OCI-LY3 (cell line): Measurements from ENCODE around the gene SEMA5B.

Experiments used
- H2AFZ ChIP-seq: fragments of 200-600, 300-600 bp; shearing (Covaris generic); 2 replicates; pipeline ENCODE4 v1.6.0; 2014; ENCODE audit warnings: antibody characterized with exemption, low read depth, low read length
- H3K27ac ChIP-seq: fragments of 200-600, 300-600 bp; sonication (generic); 2 replicates; pipeline ENCODE4 v1.5.1; 2014; ENCODE audit warnings: mild to moderate bottlenecking, low read length, moderate library complexity, mixed read lengths
- H3K27me3 ChIP-seq: fragments of 200-600, 300-600 bp; sonication (generic); 2 replicates; pipeline ENCODE4 v1.6.1; 2014; ENCODE audit warnings: low read depth, low read length, mixed read lengths
- H3K36me3 ChIP-seq: fragments of 200-600, 300-600 bp; sonication (generic); replicated peaks from 2 replicates; pipeline ENCODE3; 2014; ENCODE audit warnings: low read depth, low read length, mixed read lengths
- H3K4me1 ChIP-seq: fragments of 300-600, 200-600 bp; sonication (generic); 2 replicates; pipeline ENCODE4 v1.6.1; 2014; ENCODE audit warnings: low read length, mixed read lengths
- H3K4me2 ChIP-seq: fragments of 200-600, 300-600 bp; sonication (generic); 2 replicates; pipeline ENCODE4 v1.6.1; 2014; ENCODE audit warnings: low read length, mixed read lengths
- H3K4me3 ChIP-seq: fragments of 300-600, 200-600 bp; sonication (generic); 2 replicates; pipeline ENCODE4 v1.5.1; 2014; ENCODE audit warnings: antibody characterized with exemption, mild to moderate bottlenecking, low read length, moderate library complexity
- H3K79me2 ChIP-seq: fragments of 300-600, 200-600 bp; shearing (Covaris generic); 2 replicates; pipeline ENCODE4 v1.6.1; 2014; ENCODE audit warnings: mild to moderate bottlenecking, low read length, mixed read lengths
- H3K9ac ChIP-seq: fragments of 300-600, 200-600 bp; shearing (Covaris generic); 2 replicates; pipeline ENCODE4 v1.6.0; 2014; ENCODE audit warnings: mild to moderate bottlenecking, low read length, moderate library complexity
- H3K9me3 ChIP-seq: fragments of 200-600, 300-600 bp; shearing (Covaris generic); 2 replicates; pipeline ENCODE4 v1.6.1; 2014; ENCODE audit warnings: low read length, mixed read lengths; ENCODE audit not compliant: insufficient read depth
- H4K20me1 ChIP-seq: fragments of 200-600, 300-600 bp; sonication (generic); 2 replicates; pipeline ENCODE4 v1.6.1; 2016; ENCODE audit warnings: low read length, mixed read lengths; ENCODE audit not compliant: insufficient read depth
- EZH2phosphoT487 ChIP-seq: fragments of 200-600 bp; shearing (Covaris generic); IDR thresholded peaks from 2 replicates; pipeline ENCODE4 v1.6.1; 2018; ENCODE audit warnings: antibody characterized with exemption, mixed run types, low read depth
- TF ChIP-seq, protein P1 (sequence below): fragments of 200-600, 300-600 bp; sonication (generic); IDR thresholded peaks from 2 replicates; pipeline ENCODE4 v1.5.1; 2014; ENCODE audit warnings: antibody characterized with exemption, low read length, low read depth

Gene SEMA5B

GRCh38 chr3:123002100-123002748 is 25.3 kb downstream of the SEMA5B start:
- Histone ChIP-seq H2AFZ (no peak overlapping the region), H3K4me2 (peak overlapping the region; percentile 18), H4K20me1 (no peaks in the 10 kb centered on the region), H3K4me1 (peaks cover 34% of the 10 kb centered on the region), H3K4me3 (no peak overlapping the region), H3K27me3 (peaks cover 22% of the 10 kb centered on the region), H3K27ac (no peak overlapping the region), H3K36me3 (no peaks in the 10 kb centered on the region), H3K9ac (no peak overlapping the region), H3K9me3 (no peaks in the 10 kb centered on the region), H3K79me2 (no peaks in the 10 kb centered on the region)
- no peak for TF ChIP-seq EZH2phosphoT487
- TF ChIP-seq, protein P1, sequence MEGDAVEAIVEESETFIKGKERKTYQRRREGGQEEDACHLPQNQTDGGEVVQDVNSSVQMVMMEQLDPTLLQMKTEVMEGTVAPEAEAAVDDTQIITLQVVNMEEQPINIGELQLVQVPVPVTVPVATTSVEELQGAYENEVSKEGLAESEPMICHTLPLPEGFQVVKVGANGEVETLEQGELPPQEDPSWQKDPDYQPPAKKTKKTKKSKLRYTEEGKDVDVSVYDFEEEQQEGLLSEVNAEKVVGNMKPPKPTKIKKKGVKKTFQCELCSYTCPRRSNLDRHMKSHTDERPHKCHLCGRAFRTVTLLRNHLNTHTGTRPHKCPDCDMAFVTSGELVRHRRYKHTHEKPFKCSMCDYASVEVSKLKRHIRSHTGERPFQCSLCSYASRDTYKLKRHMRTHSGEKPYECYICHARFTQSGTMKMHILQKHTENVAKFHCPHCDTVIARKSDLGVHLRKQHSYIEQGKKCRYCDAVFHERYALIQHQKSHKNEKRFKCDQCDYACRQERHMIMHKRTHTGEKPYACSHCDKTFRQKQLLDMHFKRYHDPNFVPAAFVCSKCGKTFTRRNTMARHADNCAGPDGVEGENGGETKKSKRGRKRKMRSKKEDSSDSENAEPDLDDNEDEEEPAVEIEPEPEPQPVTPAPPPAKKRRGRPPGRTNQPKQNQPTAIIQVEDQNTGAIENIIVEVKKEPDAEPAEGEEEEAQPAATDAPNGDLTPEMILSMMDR, result no peak

- no peak for TF ChIP-seq EZH2phosphoT487
- TF ChIP-seq, protein P1, result no peak
- no peak overlapping the region for H3K4me2 ChIP-seq
- H3K4me1 ChIP-seq, result peaks cover 18% of the 10 kb centered on the region
- no peaks in the 10 kb centered on the region for H3K36me3 ChIP-seq
- H3K9me3 ChIP-seq, result no peaks in the 10 kb centered on the region
- peaks cover 28% of the 10 kb centered on the region for H3K27me3 ChIP-seq
- H2AFZ ChIP-seq, result no peak overlapping the region
- no peak overlapping the region for H3K9ac ChIP-seq
- H3K27ac ChIP-seq, result no peak overlapping the region
- no peaks in the 10 kb centered on the region for H4K20me1 ChIP-seq
- H3K79me2 ChIP-seq, result no peaks in the 10 kb centered on the region
- no peak overlapping the region for H3K4me3 ChIP-seq
These were observed 28.7 kb downstream of the SEMA5B start for GRCh38 chr3:122998856-122999255.

DNA sequence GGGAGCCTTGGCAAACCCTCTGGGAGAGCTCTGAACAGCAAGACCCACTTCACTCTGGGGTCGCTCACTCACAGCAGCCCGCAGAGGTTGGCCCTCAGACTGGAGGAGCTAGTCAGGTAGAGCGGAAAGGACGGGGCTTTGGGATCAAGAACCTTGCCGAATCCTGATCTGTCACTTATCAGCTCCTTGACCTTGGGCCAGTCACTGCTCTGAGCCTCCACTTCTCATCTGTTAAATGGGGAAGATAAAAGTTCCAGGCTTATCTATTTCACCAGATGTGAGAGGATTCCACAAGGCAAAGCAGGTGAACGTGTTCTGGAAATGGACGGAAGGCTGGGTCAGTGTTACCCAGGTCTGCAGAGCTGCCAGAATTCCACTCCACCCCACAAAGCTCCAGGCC is 29.4 kb downstream of the SEMA5B start:
- no peaks in the 10 kb centered on the region for H3K79me2 ChIP-seq
- H3K27ac ChIP-seq, result no peak overlapping the region
- peaks cover 35% of the 10 kb centered on the region for H3K27me3 ChIP-seq
- H3K9ac ChIP-seq, result no peak overlapping the region
- no peaks in the 10 kb centered on the region for H3K9me3 ChIP-seq
- no peaks in the 10 kb centered on the region for H3K36me3 ChIP-seq
- no peak overlapping the region for H3K4me2 ChIP-seq
- H4K20me1 ChIP-seq, result no peaks in the 10 kb centered on the region
- no peak overlapping the region for H2AFZ ChIP-seq
- TF ChIP-seq, protein P1, result no peak
- no peak for TF ChIP-seq EZH2phosphoT487
- H3K4me1 ChIP-seq, result peaks cover 17% of the 10 kb centered on the region
- no peak overlapping the region for H3K4me3 ChIP-seq

GRCh38 chr3:122996038-122996580 is 31.5 kb downstream of the SEMA5B start:
- Histone ChIP-seq H3K27me3 (peaks cover 37% of the 10 kb centered on the region), H3K4me1 (peaks cover 6% of the 10 kb centered on the region; the same call in 1 of the 2 replicates), H4K20me1 (no peaks in the 10 kb centered on the region), H3K9ac (no peak overlapping the region), H3K79me2 (no peaks in the 10 kb centered on the region), H3K36me3 (no peaks in the 10 kb centered on the region), H3K27ac (no peak overlapping the region), H3K9me3 (no peaks in the 10 kb centered on the region), H3K4me3 (no peak overlapping the region), H2AFZ (no peak overlapping the region), H3K4me2 (no peak overlapping the region)
- no peak for TF ChIP-seq EZH2phosphoT487
- TF ChIP-seq, protein P1, result no peak
